Amygdala (tissue), 56 donors: ENCODE measurements around the gene ADAP1.

Experiments used
- DNase-seq, 56 donors: peaks; one replicate each; lab custom pipeline; 2025; lab: John Stamatoyannopoulos, UW

Gene ADAP1

GRCh38 chr7:976901-977325 lies 22.4 kb upstream of the ADAP1 start:
- DNase-seq = no peak

- peak in 1 of 56 donors; percentile 51 for DNase-seq
Observed at GRCh38 chr7:975702-976473, 21.4 kb upstream of the ADAP1 start.

GRCh38 chr7:974820-975681 lies 20.6 kb upstream of the ADAP1 start, which contains the start of gene COX19:
Gene COX19, minus strand, starts transcription at chr7:975549. Its CDS starts 40 bp downstream, at chr7:975509.
- peak; percentile 32 to 89 (median 76) for DNase-seq

GRCh38 chr7:974172-974571 lies 19.7 kb upstream of the ADAP1 start:
- DNase-seq = no peak

- no peak for DNase-seq
Observed at GRCh38 chr7:973312-973711, 18.8 kb upstream of the ADAP1 start.

GRCh38 chr7:972676-973309 lies 18.3 kb upstream of the ADAP1 start:
- no peak for DNase-seq

- no peak for DNase-seq
Observed at GRCh38 chr7:972110-972509, 17.6 kb upstream of the ADAP1 start.

GRCh38 chr7:970744-971143 lies 16.3 kb upstream of the ADAP1 start:
- DNase-seq = no peak

GRCh38 chr7:969403-969802 lies 14.9 kb upstream of the ADAP1 start:
- no peak for DNase-seq

GRCh38 chr7:968205-969105 lies 14.0 kb upstream of the ADAP1 start:
- DNase-seq = no peak

GRCh38 chr7:967361-968082 lies 13.0 kb upstream of the ADAP1 start:
- no peak for DNase-seq

GRCh38 chr7:966291-967069 lies 12.0 kb upstream of the ADAP1 start:
- no peak for DNase-seq

- peak in 24 of 56 donors; percentile 8 to 73 (median 40) for DNase-seq
Observed at GRCh38 chr7:964401-965231, 10.1 kb upstream of the ADAP1 start.

- no peak for DNase-seq
Observed at GRCh38 chr7:963236-964078, 9.0 kb upstream of the ADAP1 start.

- no peak for DNase-seq
Observed at GRCh38 chr7:962401-963081, 8.1 kb upstream of the ADAP1 start.
